Tibial artery (tissue), 4 donors: Measurements from ENCODE around the gene PRICKLE2.
A peak's percentile ranks its signal among the peaks of the same experiment; 100 is the strongest.

Experiments used
- DNase-seq, 2 donors: peaks; one replicate each; pipeline ENCODE4 v3.0.0-alpha.2; 2019
- H3K27ac ChIP-seq, 2 donors: fragments of 200-600 bp; sonication (generic) in 1 of 2; 1 replicate in 1 of 2; 2 replicates in 1 of 2; pipeline ENCODE4 v1.5.1; 2018 to 2019; ENCODE audit warnings: mild to moderate bottlenecking in 1 of 2
- H3K27me3 ChIP-seq, 2 donors: fragments of 200-600 bp; sonication (generic) in 1 of 2; one replicate each; pipeline versions ENCODE4 v1.5.1 to v1.6.0; 2016 to 2019
- H3K36me3 ChIP-seq, 3 donors: fragments of 200-600 bp; sonication (generic) in 2 of 3; one replicate each; pipeline ENCODE4 v1.5.1; 2016 to 2019; ENCODE audit warnings: mild to moderate bottlenecking in 2 of 3
- H3K4me1 ChIP-seq, 4 donors: fragments of 200-600 bp; sonication (generic) in 2 of 4; 1 replicate in 3 of 4; 2 replicates in 1 of 4; pipeline ENCODE4 v1.5.1; 2016 to 2019
- H3K4me3 ChIP-seq, 2 donors: fragments of 200-600 bp; sonication (generic) in 1 of 2; 1 replicate in 1 of 2; 2 replicates in 1 of 2; pipeline ENCODE4 v1.5.1; 2018 to 2019; ENCODE audit warnings: mild to moderate bottlenecking in 2 of 2
- H3K9me3 ChIP-seq, 3 donors: fragments of 200-600 bp; sonication (generic) in 1 of 3; one replicate each; pipeline ENCODE4 v1.5.1; 2016 to 2019
- intact Hi-C: fragments of 100-400 bp; cut with DNase I; formaldehyde crosslinking; loops from one replicate; pipeline ENCODE4 v1.15.0; 2023; ENCODE audit warnings: low total_unique reads
- TF ChIP-seq, protein P1 (sequence below), 2 experiments: fragments of 200-600 bp in 1 of 2; fragments of 450-650 bp in 1 of 2; IDR thresholded peaks; one replicate each; pipeline ENCODE4 v1.5.1; 2017 to 2019; ENCODE audit warnings: antibody characterized with exemption in 2 of 2, mild to moderate bottlenecking in 1 of 2, moderate library complexity in 1 of 2

PRICKLE2 gene

GRCh38 chr3:64173563-64173962, 51.7 kb downstream of the PRICKLE2 start:
- TF ChIP-seq, protein P1, sequence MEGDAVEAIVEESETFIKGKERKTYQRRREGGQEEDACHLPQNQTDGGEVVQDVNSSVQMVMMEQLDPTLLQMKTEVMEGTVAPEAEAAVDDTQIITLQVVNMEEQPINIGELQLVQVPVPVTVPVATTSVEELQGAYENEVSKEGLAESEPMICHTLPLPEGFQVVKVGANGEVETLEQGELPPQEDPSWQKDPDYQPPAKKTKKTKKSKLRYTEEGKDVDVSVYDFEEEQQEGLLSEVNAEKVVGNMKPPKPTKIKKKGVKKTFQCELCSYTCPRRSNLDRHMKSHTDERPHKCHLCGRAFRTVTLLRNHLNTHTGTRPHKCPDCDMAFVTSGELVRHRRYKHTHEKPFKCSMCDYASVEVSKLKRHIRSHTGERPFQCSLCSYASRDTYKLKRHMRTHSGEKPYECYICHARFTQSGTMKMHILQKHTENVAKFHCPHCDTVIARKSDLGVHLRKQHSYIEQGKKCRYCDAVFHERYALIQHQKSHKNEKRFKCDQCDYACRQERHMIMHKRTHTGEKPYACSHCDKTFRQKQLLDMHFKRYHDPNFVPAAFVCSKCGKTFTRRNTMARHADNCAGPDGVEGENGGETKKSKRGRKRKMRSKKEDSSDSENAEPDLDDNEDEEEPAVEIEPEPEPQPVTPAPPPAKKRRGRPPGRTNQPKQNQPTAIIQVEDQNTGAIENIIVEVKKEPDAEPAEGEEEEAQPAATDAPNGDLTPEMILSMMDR (IDR thresholded peaks at IDR 0.05): no peak
- Histone ChIP-seq H3K4me3 (no peak overlapping the region), H3K9me3 (no peaks in the 10 kb centered on the region), H3K36me3 (no peaks in the 10 kb centered on the region), H3K4me1 (no peaks in the 10 kb centered on the region), H3K27me3 (no peaks in the 10 kb centered on the region), H3K27ac (no peak overlapping the region)
- intact Hi-C loops: no loop called here
- DNase-seq: no peak

GRCh38 chr3:64170270-64170669, 55.0 kb downstream of the PRICKLE2 start:
- intact Hi-C loops: no loop called here
- peaks cover 0 to 22% (median 11%) of the 10 kb centered on the region in 4 donors for H3K4me1 ChIP-seq
- no peaks in the 10 kb centered on the region for H3K27me3 ChIP-seq
- no peak overlapping the region for H3K27ac ChIP-seq
- DNase-seq: no peak
- H3K4me3 ChIP-seq: no peak overlapping the region
- TF ChIP-seq, protein P1 (IDR thresholded peaks at IDR 0.05): no peak
- H3K9me3 ChIP-seq: no peaks in the 10 kb centered on the region
- no peaks in the 10 kb centered on the region for H3K36me3 ChIP-seq

DNA sequence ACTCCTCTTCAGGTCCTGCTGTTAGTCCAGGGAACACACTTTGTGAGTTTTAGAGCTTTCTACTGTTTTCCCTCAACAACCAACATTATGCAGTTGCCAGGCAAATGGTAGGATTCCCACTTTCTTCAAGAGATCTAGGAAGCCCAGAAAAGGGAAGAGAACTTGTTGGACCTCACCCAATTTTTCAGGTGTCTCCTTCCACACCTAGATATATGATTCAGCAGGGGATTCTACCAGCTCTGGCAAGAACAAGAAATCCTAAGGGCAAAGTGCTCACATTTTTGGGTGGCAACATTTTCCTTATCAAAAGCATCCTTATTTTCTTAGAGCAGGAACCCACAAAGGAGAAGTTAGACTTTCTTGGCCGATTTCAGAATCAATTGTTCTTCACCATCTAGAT, 57.4 kb downstream of the PRICKLE2 start:
- TF ChIP-seq, protein P1 (IDR thresholded peaks at IDR 0.05): no peak
- intact Hi-C loops: no loop called here

GRCh38 chr3:64167351-64167750, 57.9 kb downstream of the PRICKLE2 start:
- Histone ChIP-seq H3K27ac (no peak overlapping the region), H3K4me1 (peaks cover 0 to 41% (median 21%) of the 10 kb centered on the region in 4 donors)

More for the DNA sequence above, 57.4 kb downstream of the PRICKLE2 start:
- peaks cover 0 to 36% (median 19%) of the 10 kb centered on the region in 4 donors for H3K4me1 ChIP-seq
- no peaks in the 10 kb centered on the region for H3K27me3 ChIP-seq
- no peak overlapping the region for H3K4me3 ChIP-seq
- no peaks in the 10 kb centered on the region for H3K9me3 ChIP-seq
- DNase-seq: no peak
- H3K27ac ChIP-seq: no peak overlapping the region
- no peaks in the 10 kb centered on the region for H3K36me3 ChIP-seq

GRCh38 chr3:64166584-64167162, 58.6 kb downstream of the PRICKLE2 start:
- TF ChIP-seq, protein P1 (IDR thresholded peaks at IDR 0.05): peak; percentile 19 to 30
- Histone ChIP-seq H3K9me3 (no peaks in the 10 kb centered on the region), H3K36me3 (no peaks in the 10 kb centered on the region), H3K27me3 (no peaks in the 10 kb centered on the region), H3K4me1 (peaks cover 0 to 48% (median 26%) of the 10 kb centered on the region in 4 donors), H3K4me3 (no peak overlapping the region), H3K27ac (no peak overlapping the region)
- intact Hi-C loops: no loop called here
- no peak for DNase-seq

More at GRCh38 chr3:64167351-64167750, 57.9 kb downstream of the PRICKLE2 start:
- Histone ChIP-seq H3K36me3 (no peaks in the 10 kb centered on the region), H3K4me3 (no peak overlapping the region), H3K9me3 (no peaks in the 10 kb centered on the region), H3K27me3 (no peaks in the 10 kb centered on the region)
- TF ChIP-seq, protein P1 (IDR thresholded peaks at IDR 0.05): no peak
- DNase-seq: no peak
- intact Hi-C loops: no loop called here
